CD1c-positive myeloid dendritic cell (primary cell): ENCODE results near the gene POLR1A.
A peak's percentile ranks its signal among the peaks of the same experiment; 100 is the strongest.

Source experiments
- DNase-seq: peaks from one replicate; pipeline ENCODE4 v3.0.0-alpha.2; 2016; ENCODE audit errors: extremely low spot score

Gene POLR1A

DNA sequence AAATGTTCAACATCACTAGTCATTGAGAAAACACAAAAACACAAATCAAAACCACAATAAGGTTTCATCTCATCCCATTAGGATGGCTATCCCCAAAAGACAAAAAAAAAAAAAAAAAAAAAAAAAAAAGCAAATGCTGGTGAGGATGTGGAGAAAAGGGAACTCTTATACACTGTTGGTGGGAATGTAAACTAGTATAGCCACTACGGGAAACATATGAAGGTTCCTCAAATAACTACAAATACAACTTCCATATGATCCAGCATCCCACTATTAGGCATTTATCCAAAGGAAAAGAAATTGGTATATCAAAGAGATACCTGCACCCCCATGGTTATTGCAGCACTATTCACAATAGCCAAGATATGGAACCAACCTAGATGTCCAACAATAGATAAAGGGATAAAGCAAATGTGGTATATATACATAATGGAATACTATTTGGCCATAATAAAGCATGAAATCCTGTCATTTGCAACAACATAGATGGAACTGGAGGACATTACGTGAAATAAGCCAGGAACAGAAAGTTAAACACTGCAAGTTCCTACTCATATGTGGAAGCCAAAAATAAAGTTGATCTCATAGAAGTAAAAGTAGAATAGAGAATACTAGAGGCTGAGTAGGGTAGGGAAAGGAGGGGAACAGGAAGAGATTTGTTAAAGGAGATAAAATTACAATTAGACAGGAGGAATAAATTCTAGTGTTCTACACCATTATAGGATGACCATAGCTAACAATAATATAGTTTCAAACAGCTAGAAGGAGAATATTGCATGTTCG, 8.4 kb downstream of the POLR1A start:
- DNase-seq = no peak

DNA sequence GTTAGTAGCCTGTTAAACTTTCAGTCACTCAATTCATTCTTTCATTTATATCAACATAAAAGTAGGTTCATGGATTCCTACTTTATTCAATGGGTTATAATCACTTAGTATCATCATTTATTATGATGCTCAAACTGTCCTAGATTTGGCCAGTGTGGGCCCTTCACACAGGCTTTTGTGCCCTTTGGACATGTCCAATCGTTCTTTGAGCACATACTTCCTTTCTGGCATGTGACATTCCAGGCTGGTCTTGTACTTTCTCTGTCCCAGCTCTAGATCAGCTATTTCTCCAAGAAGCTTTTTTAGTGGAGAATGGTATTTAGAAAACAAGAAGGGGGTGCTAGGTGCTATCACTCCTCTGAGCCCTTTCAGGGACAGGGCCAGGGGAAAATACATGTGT, 11.5 kb downstream of the POLR1A start:
- no peak for DNase-seq

DNA sequence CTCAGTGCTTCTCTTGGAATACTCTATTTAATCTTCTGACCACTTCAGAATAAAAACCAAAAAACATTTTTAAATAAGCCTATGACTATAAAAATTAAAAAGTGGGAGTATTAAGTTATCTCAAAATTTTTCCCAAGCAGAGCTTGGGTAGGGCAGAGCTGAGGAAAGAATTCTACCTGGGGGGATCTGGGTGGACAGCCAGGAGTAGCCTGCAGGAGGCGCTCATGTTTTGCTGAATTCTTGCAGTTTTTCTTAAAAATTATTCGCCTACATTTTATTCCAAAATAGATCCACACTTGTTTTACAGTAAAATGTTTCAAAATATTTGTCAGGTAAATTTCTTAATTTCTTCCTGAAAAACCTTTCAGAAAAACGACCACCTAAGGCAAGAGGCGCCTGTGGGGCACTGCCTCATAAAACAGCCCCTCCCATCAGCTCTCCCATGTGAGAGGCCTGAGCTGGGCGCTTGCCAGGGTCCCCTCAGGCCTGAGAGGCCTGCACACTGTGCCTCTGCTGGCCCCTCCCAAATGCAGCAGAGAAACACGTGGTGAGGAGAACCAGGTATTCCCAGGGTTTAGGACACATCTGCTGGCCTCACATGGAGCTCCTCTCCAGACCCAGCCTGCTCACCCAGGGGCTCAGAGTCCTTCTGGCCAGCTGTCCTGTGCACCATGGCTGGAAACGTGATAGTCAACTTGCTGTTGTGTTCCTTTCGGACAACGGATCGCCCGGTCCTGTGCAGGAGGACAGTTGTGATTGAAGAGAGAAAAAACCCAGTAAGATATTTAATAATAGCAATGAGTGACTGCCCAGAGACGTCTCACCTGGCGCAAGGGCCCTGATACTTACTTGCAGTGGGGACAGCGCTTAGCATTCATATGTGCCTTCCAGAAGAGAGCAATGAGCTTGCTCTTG, 17.5 kb downstream of the POLR1A start:
- DNase-seq = no peak

DNA sequence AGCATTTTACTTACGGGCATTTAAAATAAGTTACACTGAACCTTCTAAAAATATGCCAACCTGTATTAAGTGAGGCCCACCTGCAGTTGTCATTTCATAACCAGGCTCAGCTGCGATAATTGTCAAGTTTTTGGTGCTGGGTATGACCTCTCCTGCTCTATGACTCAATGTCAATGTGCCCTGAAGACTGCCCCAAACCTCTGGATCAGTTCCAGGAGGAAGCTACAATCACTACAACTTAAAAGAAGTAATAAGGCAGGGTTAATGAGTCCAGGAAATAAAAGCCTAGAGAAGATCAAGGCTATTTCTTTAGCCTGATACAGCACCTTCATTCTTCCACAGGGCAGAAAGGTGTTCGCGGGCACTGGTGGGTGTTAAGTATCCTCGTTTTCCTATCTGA, 22.9 kb downstream of the POLR1A start:
- no peak for DNase-seq

DNA sequence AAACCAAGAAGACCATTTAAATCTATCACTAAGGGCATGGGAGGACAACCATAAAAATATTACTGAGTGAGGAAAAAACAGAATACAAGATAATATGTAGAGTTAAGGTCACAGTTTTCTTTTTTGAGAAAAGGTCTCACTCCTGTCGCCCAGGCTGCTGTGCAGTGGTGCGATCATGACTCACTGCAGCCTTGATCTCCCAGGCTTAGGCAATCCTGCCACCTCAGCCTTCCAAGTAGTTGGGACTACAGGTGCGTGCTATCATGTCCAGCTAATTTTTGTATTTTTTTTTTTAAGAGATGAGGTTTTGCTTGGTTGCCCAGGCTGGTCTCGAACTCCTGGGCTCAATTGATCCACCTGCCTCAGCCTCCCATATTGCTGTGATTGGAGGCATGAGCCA, 24.0 kb downstream of the POLR1A start:
- DNase-seq = no peak

DNA sequence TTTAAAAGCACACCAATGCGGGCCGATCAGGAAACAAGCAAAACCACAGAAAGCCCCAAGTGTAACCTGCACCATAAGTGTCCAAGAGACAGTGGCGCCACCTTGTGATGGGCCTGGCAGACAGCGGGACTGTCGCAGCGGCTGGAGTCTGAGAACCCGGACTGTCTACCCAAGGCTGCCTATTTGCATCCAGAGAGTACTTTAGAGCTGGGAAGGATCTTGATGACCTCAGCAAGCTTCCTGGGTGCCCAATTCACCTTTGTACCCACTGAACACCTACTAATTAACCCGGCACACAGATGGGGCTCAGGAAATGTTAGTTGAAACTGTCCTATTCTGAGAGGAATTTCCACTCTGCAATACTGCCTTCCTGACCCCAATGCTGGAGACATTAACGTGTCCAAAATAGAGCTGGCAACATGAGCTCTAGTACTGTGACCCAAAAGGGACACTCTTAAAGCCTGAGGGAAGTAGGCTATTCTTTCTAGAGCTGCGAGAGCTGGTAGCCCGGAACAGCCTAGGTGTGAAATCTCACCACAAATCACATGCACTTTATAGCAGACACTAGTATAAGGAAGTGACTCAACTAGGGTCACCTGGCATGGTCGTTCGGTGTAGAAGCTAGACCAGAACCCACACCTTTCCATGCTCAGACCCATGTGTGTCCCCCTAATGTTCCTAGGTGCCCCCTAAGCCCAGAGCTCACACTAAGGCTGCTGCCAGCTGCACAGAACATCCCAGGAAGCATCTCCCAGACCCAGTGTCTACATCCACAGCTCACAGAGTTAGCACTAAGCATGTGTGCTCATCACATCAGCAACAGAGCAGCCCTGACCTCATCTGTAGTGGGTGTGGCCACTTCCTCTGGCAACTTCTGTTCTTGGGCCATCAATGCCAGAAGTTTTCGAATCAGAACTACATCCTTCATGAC, 25.4 kb downstream of the POLR1A start:
- peak; percentile 74 for DNase-seq

DNA sequence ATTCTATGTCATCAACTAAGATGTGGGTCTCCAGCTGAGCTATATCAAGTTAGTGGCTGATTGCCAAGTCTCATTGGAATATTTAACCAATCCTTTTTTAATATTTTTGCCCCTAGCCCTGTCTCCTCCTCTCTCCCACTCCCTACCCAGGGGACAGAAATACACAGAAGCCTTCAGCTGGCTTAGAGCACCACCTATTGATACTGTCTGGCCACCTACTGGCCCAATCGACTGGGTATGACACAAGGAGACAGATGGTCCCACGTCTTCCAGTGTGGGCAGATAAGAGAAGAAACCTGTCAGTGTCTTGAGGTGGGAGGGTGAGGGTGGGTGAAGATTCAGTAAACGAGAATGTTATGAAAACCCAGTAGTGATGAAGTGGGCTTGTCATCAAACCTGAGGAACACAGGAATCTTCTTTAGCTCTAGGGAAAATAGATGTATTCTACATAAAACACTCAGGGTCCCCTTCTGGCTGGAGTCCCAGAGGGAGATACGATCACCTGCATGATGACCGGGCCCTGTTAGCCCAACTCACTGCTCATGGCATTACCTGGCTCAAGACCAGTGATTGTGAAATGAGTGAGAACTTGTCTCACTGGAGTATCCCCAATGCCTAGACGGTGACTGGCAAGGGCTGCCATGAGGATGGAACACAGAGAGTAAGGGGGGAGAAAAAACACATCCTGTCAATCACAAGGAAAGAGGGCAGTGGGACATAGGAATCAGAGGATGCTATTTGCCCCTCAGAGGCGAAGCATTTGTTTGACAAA, 26.7 kb downstream of the POLR1A start:
- peak; percentile 38 for DNase-seq

DNA sequence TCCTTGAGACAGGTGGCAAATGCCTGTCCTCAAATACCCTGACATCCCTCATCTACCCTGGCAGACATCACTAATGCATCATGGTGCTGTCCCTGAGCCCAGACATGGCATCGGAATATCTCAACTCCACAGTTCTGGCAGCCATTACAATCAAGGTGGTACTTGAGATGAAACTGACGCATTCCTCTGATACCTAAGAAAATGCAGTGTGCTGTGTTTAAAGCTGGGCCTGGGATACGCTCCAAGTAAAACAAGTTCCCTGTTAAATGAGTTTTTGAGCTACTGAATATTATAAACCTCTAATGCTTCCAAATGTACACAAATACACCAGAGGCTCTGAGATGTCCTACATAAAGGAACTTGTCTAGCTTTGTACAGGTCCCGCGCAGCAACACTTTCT, 29.8 kb downstream of the POLR1A start:
- DNase-seq = no peak

DNA sequence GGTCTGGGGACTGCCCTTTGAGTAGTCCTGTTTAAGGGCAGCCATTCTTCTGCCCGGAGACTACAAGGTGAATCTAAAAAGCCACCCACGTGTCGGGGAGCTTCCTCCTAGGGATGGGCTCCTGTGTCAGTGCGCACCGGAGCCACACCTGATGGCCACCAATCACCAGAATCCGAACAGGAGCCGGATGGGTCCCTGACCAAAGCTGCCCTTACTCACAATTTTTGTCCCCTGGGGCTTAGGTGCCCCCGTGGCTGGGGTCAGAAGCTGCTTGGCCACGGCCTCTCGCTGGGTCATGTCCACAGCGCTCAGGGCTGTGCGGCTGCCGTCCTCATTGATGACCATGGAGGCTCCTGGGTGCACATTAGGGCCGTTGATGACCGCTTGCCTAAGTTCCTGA, 30.9 kb downstream of the POLR1A start:
- no peak for DNase-seq

DNA sequence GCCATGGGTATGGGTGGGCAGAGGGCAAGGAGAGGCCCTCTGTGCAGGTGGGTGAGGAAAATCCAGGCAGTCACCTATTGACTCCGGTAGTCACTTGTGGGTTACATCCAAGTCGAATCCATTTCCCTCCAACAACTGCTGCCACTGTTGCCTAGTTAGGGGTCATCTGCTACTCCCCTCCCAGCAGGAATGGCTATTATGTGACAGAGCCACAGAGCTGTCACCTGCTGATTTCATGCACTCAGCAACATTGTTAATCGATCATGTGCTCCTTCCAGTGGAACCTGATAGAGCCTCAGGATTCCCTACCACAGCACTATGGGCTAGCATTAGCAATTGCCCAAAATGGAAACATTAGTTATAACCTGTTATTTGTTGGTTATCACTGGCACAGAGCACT, 31.4 kb downstream of the POLR1A start:
- no peak for DNase-seq

DNA sequence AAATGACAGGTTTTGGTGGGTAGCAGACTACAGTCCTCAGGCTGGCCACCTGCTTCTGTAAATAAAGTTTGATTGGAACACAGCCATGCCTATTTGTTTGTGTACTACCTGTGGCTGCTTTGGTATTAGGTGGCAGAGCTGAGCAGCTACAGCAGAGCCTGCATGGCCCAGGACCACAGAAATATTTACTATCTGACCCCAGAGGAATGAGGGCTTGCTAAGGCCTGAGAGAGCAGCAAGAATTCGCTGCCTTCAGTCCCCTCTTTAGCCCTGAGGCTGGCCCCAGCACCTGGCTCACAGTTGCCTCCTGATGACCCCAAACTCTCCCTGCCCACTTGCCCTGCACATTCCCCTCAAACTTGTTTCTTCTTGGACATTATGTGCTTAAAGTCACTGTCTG, 32.5 kb downstream of the POLR1A start:
- DNase-seq = no peak

DNA sequence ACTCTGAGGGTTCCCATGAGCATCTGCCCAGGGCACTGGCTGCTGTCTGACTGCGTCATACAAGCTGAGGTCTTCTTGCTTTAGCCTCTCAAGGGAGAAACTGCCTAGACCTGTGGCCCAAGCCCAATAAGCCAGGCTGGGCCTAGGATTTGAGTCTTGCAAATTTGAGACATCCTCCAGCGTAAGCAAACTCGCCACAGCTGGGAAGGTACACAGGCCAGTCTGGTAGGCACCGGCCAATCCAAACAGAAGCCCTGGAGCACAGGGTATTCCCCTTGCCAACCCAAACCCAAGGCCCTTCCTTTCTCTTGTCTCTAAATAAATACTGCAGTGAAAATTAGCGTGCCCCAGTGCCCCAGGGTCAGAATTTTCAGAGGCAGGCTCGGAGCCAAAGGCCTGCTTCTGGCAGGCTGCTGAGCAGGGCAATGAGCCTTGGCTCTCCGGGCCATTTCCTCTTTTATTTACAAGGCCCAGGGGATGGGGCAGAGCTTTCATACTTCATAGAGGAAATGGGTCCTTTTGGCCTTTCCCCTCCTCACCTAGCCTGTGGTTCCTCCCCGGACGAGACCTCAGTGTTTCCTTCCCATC, 33.3 kb downstream of the POLR1A start:
- DNase-seq = peak; percentile 53

DNA sequence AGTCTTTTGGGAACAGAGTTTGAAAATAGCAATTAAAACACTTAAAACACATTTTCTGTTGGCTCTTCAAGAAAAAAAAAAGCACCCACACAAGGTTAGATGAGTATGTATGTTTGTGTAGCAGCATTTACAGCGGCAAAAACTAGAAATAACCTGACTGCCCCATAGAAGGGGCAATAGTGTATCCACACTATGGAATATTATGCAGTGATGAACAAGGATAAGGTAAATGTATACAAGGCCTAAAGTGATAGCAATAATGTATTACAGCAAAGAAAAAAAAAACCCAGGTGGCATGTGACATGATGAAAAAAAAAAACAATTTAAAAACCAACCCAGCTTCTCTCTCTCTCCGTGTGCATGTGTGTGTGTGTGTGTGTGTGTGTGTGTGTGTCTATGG, 34.8 kb downstream of the POLR1A start:
- DNase-seq = no peak

DNA sequence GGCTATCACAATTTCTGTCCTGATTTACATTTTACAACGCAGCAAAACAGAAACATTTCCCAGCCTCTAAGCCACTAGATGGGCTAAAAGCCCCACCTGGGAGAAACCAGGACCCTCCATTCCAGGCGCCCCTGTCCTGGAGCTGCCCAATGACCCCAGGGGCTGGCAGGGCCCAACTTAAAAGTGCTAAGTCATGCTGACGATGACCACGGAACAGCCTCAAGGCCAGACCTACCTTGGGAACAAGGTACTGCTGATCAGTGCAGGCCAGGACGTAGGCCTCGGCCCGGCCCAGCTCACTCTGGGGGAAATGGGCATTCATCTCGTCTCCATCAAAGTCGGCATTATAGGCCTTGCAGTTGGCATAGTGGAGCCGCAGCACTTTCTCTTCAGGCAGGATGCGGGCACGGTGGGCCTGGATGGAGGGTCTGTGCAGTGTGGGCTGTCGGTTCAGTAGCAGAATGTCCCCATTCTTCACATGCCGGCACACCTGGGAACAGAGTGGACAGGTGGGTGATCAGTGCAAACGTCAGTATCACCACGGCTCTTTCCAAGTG, 35.8 kb downstream of the POLR1A start:
- no peak for DNase-seq

DNA sequence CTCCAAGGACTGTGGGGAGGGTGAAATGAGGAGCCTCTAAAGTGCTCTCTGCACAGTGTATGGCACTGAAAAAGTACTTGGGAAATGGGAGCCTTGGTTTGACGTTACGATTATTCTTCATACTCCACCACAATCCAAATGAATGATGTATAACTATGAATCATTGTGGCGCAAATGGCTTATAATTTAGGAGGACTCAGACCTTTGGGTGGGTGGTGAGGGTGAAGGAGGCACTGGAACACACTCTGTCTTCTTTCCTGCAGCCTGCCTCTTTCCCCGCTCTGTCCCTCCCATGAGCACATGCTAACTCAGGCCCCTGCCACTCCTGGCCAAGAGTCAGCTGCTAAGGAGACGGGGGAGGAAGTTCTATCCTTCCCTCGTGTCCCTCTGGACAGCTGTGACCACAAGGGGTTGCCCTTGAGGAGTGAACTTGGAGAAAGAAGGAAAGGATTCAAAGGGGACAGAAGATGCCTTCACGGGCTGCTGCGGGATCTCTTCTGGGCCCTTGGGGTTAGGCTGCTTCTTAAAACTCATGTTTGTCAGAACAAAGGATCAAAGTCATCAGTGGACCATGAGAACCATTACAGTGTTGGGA, 36.5 kb downstream of the POLR1A start:
- no peak for DNase-seq

DNA sequence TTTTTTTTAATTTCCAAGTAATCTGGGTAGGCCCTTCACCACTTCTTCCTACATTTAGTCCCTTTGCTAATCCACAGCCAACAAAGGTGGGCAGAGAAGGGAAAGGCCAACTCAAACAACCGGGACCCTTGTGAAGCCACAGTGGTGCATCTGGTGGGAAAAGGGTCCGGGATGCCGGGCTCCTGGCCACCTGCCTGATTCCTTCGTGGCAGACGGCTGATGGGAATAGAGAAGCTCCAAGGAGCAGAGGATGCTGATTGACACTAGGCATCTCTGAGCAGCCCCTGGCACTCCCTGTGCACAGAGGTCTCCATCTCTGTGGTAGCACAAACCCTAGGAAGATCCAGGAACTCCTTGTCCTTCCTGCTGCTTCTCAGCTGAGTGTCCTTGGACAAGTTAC, 37.0 kb downstream of the POLR1A start:
- no peak for DNase-seq

DNA sequence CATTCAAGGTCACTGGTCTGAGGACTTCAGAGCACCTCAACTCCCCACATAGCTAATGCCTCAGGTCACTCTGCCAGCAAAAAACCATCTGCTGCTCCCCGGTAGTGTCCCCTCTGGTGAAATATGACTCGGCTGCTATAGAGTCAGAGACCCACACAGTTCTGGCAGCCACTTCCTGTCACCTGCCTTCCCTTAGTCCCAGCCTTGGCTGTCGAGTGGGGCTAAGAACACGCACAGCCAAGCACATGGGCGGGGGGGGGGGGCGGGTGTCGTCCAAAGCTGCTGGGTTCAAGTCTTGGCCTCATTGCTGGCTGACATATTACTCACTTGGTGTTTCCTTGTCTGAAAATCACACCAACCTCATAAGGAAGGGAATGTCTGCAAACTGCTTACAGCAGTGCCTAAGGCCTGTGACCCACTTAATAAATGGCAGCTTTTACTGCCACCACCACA, 37.5 kb downstream of the POLR1A start:
- no peak for DNase-seq

DNA sequence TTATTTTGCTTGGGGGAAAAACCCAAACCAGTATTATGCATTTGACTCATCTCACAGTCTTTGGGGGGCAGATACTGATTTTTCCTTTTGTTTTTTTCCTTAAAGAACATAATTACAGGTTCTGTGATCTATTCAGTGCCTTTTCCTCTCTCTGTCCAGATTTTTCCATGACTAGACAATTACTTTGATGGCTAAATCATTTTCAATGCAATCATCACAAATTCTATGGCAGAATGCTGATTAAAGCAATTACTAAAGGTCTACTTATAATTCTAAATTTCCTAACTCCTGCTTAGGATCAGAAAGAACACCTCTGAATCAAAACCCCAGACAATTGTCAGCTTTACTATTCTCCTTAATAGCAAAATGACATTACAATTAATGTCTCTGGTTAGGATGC, 38.8 kb downstream of the POLR1A start:
- DNase-seq = no peak

DNA sequence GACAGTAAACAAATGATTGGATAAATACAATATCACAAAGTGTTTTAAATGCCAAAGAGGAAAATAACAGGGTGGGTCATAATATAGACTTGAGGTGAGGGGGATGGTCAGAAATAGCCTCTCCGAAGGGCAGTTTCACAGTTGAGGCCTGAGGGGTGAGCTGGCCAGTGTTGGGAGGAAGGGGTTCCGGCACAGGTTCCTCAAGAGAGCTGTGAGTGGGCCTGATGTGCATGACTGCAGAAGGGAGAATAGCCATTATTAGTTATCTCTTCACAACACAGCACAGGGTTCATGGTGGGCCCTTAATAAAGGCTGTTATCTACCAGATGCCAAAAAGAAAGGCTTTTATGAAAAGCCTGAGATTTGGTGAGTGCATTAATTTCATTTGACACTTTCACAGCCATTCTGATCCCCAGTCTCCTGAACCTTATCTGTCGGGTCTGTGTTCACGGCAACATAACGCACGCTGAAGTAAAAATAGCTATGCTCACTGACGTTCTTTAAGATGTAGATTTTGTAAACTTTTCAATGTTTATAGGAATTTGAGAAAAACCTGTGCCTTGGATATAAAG, 39.6 kb downstream of the POLR1A start:
- no peak for DNase-seq

DNA sequence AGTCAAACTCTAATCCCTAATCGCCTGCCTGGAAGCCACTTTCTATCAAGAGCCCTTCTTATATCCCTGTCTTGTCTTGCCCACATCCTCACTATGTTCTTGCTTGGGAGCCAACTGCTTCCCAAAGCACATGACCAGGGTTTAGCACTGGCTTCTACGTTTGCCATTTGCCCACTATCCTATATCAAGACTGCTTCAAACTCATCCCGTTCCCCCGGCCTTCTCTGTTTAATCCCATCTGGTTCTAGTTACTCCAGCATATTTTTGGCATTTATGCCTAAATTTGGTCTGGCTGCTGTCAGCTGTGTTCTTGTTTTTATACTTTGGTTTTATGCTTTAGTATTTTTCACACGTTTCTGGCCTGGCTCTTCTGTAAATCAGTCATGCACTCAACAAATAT, 40.2 kb downstream of the POLR1A start:
- DNase-seq = no peak
